ENCODE results near the gene PARVA. TPM values are rescaled to one million over a fixed set of nuclear protein-coding genes. Genes with fewer than 3 reads are reported as not detected.
"Not testable (repeated sequence)": the region's sequence is repeated elsewhere in the genome, so short reads cannot be mapped to it uniquely, and the experiment has no call there.

The PARVA gene
- polyA plus RNA-seq, 3 donors: not detected

DNA sequence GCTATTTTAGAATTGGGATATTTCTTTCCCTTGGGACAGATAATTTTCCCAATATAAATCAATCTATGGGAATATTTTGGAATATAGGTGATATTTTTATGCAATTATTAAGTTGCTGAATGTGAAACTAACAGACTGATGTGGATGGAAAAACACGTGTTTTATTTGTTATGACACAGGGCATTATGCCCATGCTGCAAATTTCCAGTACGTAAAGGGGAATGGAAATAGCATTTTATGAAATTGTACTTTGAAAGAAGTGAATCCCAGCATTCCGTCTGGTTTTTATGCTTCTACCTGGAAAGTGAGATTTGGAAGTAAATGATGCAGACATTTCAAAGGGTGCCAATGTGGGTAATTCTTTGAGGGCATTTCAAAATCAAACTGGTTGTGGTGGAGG, 142.7 kb downstream of the PARVA start:
- Histone ChIP-seq H3K4me3 (replicated peaks in 1 of 3; ENCODE audit: low read depth in 2 of 3, low read length in 3 of 3) (no peak overlapping the region), H3K27me3 (ENCODE audit: control insufficient read depth in 2 of 2, insufficient read depth in 2 of 2, low read length in 2 of 2) (no peaks in the 10 kb centered on the region), H3K79me2 (ENCODE audit: insufficient read depth, low read length) (no peaks in the 10 kb centered on the region), H2AFZ (ENCODE audit: insufficient read depth, low read depth, low read length, poor library complexity, severe bottlenecking) (no peak overlapping the region), H3K4me1 (ENCODE audit: control insufficient read depth in 1 of 2, insufficient read depth in 2 of 2, low read length in 2 of 2) (no peaks in the 10 kb centered on the region), H3K36me3 (replicated peaks in 1 of 2; ENCODE audit: control insufficient read depth in 1 of 2, insufficient read depth in 2 of 2, low read length in 2 of 2) (no peaks in the 10 kb centered on the region), H3K9me3 (replicated peaks in 1 of 2; ENCODE audit: control insufficient read depth in 1 of 2, insufficient read depth in 1 of 2, low read length in 2 of 2) (no peaks in the 10 kb centered on the region), H3K27ac (ENCODE audit: low read depth in 1 of 2, low read length in 2 of 2) (no peak overlapping the region), H3K4me2 (replicated peaks; ENCODE audit: extremely low read depth, low read length, poor library complexity, severe bottlenecking) (no peak overlapping the region), H4K20me1 (ENCODE audit: insufficient read depth, low read length) (no peaks in the 10 kb centered on the region), H3K9ac (ENCODE audit: insufficient read depth, low read length, poor library complexity, severe bottlenecking) (no peak overlapping the region)
- WGBS (ENCODE audit: insufficient coverage): 83% methylated on average over 3 of the region's 3 CpGs
- DNase-seq: no peak
- Mint-ChIP-seq H3K27me3 (ENCODE audit: low read depth in 3 of 3) (peaks cover 0 to 5% (median 0%) of the 10 kb centered on the region in 3 donors), H3K9me3 (peaks cover 0 to 2% (median 0%) of the 10 kb centered on the region in 7 donors), H3K27ac (no peak overlapping the region), H3K4me3 (no peak overlapping the region), H3K4me1 (no peaks in the 10 kb centered on the region), H3K36me3 (no peaks in the 10 kb centered on the region)
- intact Hi-C loops (cut with micrococcal nuclease): no loop called here
- TF ChIP-seq, protein P1, sequence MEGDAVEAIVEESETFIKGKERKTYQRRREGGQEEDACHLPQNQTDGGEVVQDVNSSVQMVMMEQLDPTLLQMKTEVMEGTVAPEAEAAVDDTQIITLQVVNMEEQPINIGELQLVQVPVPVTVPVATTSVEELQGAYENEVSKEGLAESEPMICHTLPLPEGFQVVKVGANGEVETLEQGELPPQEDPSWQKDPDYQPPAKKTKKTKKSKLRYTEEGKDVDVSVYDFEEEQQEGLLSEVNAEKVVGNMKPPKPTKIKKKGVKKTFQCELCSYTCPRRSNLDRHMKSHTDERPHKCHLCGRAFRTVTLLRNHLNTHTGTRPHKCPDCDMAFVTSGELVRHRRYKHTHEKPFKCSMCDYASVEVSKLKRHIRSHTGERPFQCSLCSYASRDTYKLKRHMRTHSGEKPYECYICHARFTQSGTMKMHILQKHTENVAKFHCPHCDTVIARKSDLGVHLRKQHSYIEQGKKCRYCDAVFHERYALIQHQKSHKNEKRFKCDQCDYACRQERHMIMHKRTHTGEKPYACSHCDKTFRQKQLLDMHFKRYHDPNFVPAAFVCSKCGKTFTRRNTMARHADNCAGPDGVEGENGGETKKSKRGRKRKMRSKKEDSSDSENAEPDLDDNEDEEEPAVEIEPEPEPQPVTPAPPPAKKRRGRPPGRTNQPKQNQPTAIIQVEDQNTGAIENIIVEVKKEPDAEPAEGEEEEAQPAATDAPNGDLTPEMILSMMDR (IDR thresholded peaks at IDR 0.05): no peak

DNA sequence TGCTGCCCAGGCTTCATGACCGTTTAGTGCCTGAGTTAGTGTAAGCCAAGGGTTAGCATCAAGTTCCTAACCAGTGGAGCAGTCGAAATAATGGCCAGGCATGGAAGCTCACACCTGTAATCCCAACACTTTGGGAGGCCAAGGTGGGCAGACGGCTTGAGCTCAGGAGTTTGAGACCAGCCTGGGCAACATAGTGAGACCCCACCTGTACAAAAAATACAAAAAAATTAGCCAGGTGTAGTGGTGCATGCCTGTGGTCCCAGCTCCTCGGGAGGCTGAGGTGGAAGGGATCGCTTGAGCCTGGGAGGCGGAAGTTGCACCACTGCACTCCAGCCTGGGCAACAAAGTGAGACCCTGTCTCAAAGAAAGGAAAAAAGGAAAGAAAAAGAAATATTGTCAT, 143.2 kb downstream of the PARVA start:
- H3K36me3 Mint-ChIP-seq; H3K4me2 ChIP-seq (replicated peaks; ENCODE audit: extremely low read depth, low read length, poor library complexity, severe bottlenecking); DNase-seq; H3K27ac Mint-ChIP-seq; H4K20me1 ChIP-seq (ENCODE audit: insufficient read depth, low read length); intact Hi-C loops (cut with micrococcal nuclease); H3K4me1 Mint-ChIP-seq; H3K36me3 ChIP-seq (replicated peaks in 1 of 2; ENCODE audit: control insufficient read depth in 1 of 2, insufficient read depth in 2 of 2, low read length in 2 of 2); H3K27me3 Mint-ChIP-seq (ENCODE audit: low read depth in 3 of 3); H3K9me3 Mint-ChIP-seq; H3K27ac ChIP-seq (ENCODE audit: low read depth in 1 of 2, low read length in 2 of 2); H3K4me3 Mint-ChIP-seq; H2AFZ ChIP-seq (ENCODE audit: insufficient read depth, low read depth, low read length, poor library complexity, severe bottlenecking); H3K4me3 ChIP-seq (replicated peaks in 1 of 3; ENCODE audit: low read depth in 2 of 3, low read length in 3 of 3); H3K9ac ChIP-seq (ENCODE audit: insufficient read depth, low read length, poor library complexity, severe bottlenecking); H3K27me3 ChIP-seq (ENCODE audit: control insufficient read depth in 2 of 2, insufficient read depth in 2 of 2, low read length in 2 of 2); H3K4me1 ChIP-seq (ENCODE audit: control insufficient read depth in 1 of 2, insufficient read depth in 2 of 2, low read length in 2 of 2); H3K9me3 ChIP-seq (replicated peaks in 1 of 2; ENCODE audit: control insufficient read depth in 1 of 2, insufficient read depth in 1 of 2, low read length in 2 of 2); H3K79me2 ChIP-seq (ENCODE audit: insufficient read depth, low read length): not testable (repeated sequence)
- WGBS (ENCODE audit: insufficient coverage): 90% methylated on average over 5 of the region's 6 CpGs
